Measurements from ENCODE around the gene TSHB. TPM values are rescaled to one million over a fixed set of nuclear protein-coding genes. Genes with fewer than 3 reads are reported as not detected.
A peak's percentile ranks its signal among the peaks of the same experiment; 100 is the strongest.

Gene TSHB
- total RNA-seq, 6 donors from 2014 or later, result not detected

GRCh38 chr1:115063228-115063901, 33.7 kb downstream of the TSHB start:
- TF ChIP-seq POLR2A (IDR thresholded peaks at IDR 0.05), result no peak
- no peak for TF ChIP-seq CTCF (IDR thresholded peaks at IDR 0.05)
- DNase-seq (no peak), ATAC-seq (ENCODE audit: low FRiP score in 2 of 2) (no peak)
- Histone ChIP-seq H3K4me3 (no peak overlapping the region), H3K4me1 (peaks cover 6 to 12% (median 9%) of the 10 kb centered on the region in 4 donors), H3K9me3 (no peaks in the 10 kb centered on the region), H3K36me3 (no peaks in the 10 kb centered on the region), H3K27ac (peak overlapping the region in 2 of 4 donors; percentile 11 to 61), H3K27me3 (no peaks in the 10 kb centered on the region)
- WGBS, 2 donors, result 69 to 79% methylated on average over 7 of the region's 7 CpGs

GRCh38 chr1:115064461-115064860, 34.8 kb downstream of the TSHB start:
- Histone ChIP-seq H3K4me3 (no peak overlapping the region), H3K36me3 (no peaks in the 10 kb centered on the region), H3K27ac (no peak overlapping the region), H3K4me1 (peaks cover 6 to 12% (median 10%) of the 10 kb centered on the region in 4 donors), H3K9me3 (no peaks in the 10 kb centered on the region), H3K27me3 (no peaks in the 10 kb centered on the region)
- ATAC-seq (ENCODE audit: low FRiP score in 2 of 2), result no peak
- 95 to 100% methylated on average over 3 of the region's 3 CpGs for WGBS, 2 donors
- no peak for TF ChIP-seq EP300 (IDR thresholded peaks at IDR 0.05)
- TF ChIP-seq CTCF (IDR thresholded peaks at IDR 0.05), result no peak
- DNase-seq, result no peak

- whole genome bisulfite sequencing, 2 donors, result 95 to 98% methylated on average over 6 of the region's 6 CpGs
- H3K4me3 ChIP-seq, result no peak overlapping the region
- no peaks in the 10 kb centered on the region for H3K9me3 ChIP-seq
- DNase-seq (no peak), ATAC-seq (ENCODE audit: low FRiP score in 2 of 2) (no peak)
- H3K36me3 ChIP-seq, result no peaks in the 10 kb centered on the region
- peaks cover 6 to 13% (median 11%) of the 10 kb centered on the region in 4 donors for H3K4me1 ChIP-seq
- no peak overlapping the region for H3K27ac ChIP-seq
- no peak for TF ChIP-seq EP300 (IDR thresholded peaks at IDR 0.05)
- TF ChIP-seq CTCF (IDR thresholded peaks at IDR 0.05), result no peak
- TF ChIP-seq POLR2A (IDR thresholded peaks at IDR 0.05), result no peak
- no peak for TF ChIP-seq POLR2AphosphoS5 (IDR thresholded peaks at IDR 0.05)
- H3K27me3 ChIP-seq, result no peaks in the 10 kb centered on the region
Measured at GRCh38 chr1:115065021-115065420, 35.4 kb downstream of the TSHB start.

- no peak overlapping the region for H3K4me3 ChIP-seq
- no peaks in the 10 kb centered on the region for H3K9me3 ChIP-seq
- no peaks in the 10 kb centered on the region for H3K27me3 ChIP-seq
- no peaks in the 10 kb centered on the region for H3K36me3 ChIP-seq
- no peak for TF ChIP-seq POLR2AphosphoS5 (IDR thresholded peaks at IDR 0.05)
- no peak for TF ChIP-seq EP300 (IDR thresholded peaks at IDR 0.05)
- no peak for TF ChIP-seq CTCF (IDR thresholded peaks at IDR 0.05)
- TF ChIP-seq POLR2A (IDR thresholded peaks at IDR 0.05), result no peak
- 87 to 90% methylated on average over 5 to 8 of the region's 8 CpGs for WGBS, 2 donors
- peaks cover 4 to 13% (median 7%) of the 10 kb centered on the region in 4 donors for H3K4me1 ChIP-seq
- no peak for ATAC-seq (ENCODE audit: low FRiP score in 2 of 2)
- DNase-seq, result no peak
- no peak overlapping the region for H3K27ac ChIP-seq
Measured at GRCh38 chr1:115067161-115067859, 37.7 kb downstream of the TSHB start.
